GM06990 (cell line): ENCODE data around the gene TFAP2A.

Experiments
- DNase-seq: peaks from one replicate; pipeline ENCODE4 v3.0.0-alpha.2; 2011; ENCODE audit not compliant: insufficient read length; ENCODE audit errors: extremely low read depth
- H3K27me3 ChIP-seq: replicated peaks from 2 replicates; pipeline ENCODE4 v1.6.0; 2011; ENCODE audit warnings: low read length; ENCODE audit not compliant: control insufficient read depth, insufficient read depth
- H3K36me3 ChIP-seq: 2 replicates; pipeline ENCODE4 v1.5.1; 2011; ENCODE audit warnings: low read length; ENCODE audit not compliant: control insufficient read depth, insufficient read depth
- H3K4me3 ChIP-seq: replicated peaks from 2 replicates; pipeline ENCODE4 v1.5.1; 2011; ENCODE audit warnings: low read depth, mild to moderate bottlenecking, control low read depth, low read length
- TF ChIP-seq, protein P1 (sequence below): IDR thresholded peaks from 2 replicates; pipeline ENCODE4 v1.5.1; 2011; ENCODE audit warnings: low read length, control low read depth, mild to moderate bottlenecking, inconsistent platforms; ENCODE audit not compliant: insufficient read depth, poor library complexity, severe bottlenecking

The TFAP2A gene

DNA sequence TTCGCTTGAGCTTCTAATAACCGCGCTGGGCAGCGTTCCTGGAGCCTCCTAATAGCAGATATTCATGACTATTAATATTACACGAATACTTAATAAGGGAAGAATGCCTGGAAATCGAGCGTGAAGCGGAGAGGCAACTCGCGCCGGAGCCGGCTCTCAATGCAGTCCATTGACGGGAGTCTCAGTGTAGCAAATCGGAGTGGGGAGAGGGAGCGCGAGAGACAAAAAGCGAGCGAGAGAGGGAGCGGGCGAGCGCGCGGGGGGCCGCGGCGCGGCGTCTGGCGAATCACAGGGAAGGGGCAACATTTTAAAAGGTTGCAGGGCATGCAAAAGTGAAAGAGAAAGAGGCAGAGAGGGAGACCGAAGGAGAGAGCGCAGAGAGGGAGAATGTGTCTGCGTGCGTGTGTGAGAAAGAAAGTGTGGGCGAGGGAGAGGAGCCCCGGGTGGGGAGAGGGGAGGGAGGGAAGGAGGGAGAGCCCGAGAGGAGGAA, 2.9 kb downstream of the TFAP2A start:
- TF ChIP-seq, protein P1, sequence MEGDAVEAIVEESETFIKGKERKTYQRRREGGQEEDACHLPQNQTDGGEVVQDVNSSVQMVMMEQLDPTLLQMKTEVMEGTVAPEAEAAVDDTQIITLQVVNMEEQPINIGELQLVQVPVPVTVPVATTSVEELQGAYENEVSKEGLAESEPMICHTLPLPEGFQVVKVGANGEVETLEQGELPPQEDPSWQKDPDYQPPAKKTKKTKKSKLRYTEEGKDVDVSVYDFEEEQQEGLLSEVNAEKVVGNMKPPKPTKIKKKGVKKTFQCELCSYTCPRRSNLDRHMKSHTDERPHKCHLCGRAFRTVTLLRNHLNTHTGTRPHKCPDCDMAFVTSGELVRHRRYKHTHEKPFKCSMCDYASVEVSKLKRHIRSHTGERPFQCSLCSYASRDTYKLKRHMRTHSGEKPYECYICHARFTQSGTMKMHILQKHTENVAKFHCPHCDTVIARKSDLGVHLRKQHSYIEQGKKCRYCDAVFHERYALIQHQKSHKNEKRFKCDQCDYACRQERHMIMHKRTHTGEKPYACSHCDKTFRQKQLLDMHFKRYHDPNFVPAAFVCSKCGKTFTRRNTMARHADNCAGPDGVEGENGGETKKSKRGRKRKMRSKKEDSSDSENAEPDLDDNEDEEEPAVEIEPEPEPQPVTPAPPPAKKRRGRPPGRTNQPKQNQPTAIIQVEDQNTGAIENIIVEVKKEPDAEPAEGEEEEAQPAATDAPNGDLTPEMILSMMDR = no peak
- Histone ChIP-seq H3K36me3 (no peaks in the 10 kb centered on the region), H3K4me3 (peak overlapping the region; percentile 73), H3K27me3 (no peaks in the 10 kb centered on the region; the same call in 1 of the 2 replicates)
- peak; percentile 87 for DNase-seq

DNA sequence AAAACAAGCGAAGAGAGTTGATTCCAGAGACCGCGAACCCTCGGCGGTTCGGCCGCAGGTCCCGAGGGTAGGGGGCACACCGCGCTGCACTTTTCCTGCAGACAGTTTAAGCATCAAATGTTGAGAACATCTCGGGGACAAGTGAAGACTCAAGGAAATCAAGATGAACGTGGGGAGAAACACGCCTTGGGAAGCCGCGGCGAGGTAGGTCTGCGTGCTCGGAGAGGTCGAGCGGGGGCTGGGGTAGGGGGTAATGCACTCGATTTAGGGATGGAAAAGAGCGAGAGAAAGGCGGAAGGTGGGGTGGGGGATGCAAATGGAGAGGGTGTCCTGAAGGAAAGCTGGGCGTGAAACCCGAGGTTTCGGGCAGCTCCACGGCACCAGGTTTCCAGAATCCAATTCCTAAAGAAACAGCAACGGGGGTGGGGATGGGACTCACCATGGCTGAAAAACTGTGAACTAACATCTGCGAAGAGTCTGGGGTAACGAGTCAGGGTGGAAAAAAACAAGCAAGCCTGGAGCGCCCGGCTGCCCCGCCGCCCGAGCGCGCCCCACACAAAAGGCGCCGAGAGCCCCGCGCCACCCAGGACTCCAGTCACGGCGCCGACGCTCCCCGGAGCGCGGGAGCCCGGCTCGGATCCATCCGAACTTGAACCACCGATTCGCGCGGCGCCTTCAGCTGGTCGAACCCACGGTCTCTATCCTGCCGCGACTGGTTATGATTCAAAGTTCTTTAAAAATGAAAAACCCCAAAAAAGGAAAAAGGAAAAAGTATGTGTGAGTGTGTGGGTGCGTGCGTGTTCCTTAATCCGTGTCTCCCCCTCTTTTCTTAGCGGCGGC, 3.5 kb downstream of the TFAP2A start:
- TF ChIP-seq, protein P1 = no peak
- Histone ChIP-seq H3K27me3 (no peaks in the 10 kb centered on the region; the same call in 1 of the 2 replicates), H3K36me3 (no peaks in the 10 kb centered on the region), H3K4me3 (peak overlapping the region; percentile 73)
- no peak for DNase-seq

DNA sequence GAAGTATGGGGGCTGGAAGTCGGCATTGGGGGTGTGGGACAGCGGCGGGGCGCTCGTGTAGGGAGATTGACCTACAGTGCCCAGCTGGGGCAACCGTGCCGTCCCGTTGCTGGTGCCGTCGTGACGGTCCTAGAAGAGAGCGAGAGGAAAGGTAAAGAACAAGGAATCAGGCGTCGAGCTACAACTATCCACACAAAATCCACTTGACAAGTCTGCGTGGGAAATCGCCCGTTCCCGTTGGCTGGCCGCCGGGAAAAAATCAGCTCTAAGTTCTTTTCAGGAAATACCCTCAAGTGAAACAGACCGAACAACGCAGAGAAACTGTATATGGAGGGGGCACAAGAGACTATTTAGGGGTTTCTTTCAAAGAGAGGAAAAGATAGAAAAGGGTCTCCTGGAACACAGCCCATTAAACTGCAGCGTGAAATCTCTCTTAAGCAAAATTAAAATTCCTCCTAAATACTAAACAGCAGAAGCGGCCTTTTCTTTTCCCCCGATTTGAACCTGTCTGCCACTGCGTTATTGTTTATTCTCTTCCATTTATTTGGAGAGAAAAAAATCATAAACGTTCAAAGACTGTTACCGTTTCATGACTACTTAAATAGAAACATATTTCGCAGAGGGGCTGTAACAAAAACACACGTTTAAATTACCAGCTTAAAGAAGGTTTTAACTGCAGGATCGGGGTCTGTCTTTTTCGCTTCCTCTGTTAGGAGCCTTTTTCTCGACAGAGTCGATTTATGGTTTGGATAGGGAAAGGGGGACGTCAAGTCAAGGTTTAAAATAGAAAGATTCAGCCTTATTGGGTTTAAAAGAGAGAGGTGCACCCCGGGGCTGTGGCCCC, 4.4 kb downstream of the TFAP2A start:
- Histone ChIP-seq H3K36me3 (no peaks in the 10 kb centered on the region), H3K4me3 (no peak overlapping the region; the same call in 1 of the 2 replicates), H3K27me3 (no peaks in the 10 kb centered on the region; the same call in 1 of the 2 replicates)
- DNase-seq = no peak
- TF ChIP-seq, protein P1 = no peak

DNA sequence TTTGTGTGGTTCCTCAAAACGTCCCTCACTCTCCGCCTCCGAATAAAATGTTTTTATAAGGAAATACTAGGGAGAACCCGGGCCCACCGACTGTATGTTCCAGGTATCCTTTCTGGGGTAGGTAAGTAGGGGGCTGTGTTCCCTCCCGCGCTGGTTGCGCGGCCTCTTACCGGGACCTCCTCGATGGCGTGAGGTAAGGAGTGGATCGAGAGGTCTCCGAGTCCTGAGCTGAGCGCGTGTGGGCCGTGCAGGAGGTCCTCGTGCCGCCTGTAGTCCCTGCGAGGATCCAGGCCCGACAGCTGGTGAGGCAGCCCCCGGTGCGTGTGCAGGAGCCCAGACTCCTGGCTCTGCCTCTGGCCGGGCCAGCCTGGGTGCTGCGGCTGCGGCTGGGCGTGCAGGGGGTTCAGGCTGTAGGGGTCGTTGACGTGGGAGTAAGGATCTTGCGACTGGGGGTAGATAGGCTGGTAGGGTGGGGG, 5.1 kb downstream of the TFAP2A start:
- Histone ChIP-seq H3K27me3 (no peaks in the 10 kb centered on the region; the same call in 1 of the 2 replicates), H3K4me3 (no peak overlapping the region), H3K36me3 (no peaks in the 10 kb centered on the region)
- TF ChIP-seq, protein P1 = no peak
- no peak for DNase-seq

DNA sequence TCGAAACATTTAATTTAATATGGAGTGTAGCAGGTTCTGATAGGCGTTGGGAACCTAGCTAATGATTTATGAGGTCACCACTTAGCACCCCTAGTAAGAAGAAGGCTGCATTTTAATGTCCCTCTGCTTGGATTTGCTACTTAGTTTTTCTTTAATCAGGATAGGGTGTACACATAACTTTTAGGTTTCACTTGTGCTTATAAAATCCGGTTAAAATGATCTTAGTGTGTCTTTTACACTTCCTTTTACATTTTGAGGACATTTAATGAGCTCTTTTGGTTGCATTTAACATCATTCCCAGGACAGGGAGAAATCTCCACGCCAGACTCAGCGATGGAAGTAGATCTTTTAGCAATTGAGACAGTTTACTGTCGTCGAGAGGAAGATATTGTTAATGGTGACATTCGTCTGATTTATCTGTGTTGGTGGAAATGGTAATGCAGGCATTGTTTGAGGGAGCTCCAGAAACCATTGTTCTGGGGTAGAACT, 5.6 kb downstream of the TFAP2A start:
- no peak for DNase-seq
- Histone ChIP-seq H3K27me3 (no peaks in the 10 kb centered on the region), H3K4me3 (no peak overlapping the region), H3K36me3 (no peaks in the 10 kb centered on the region)
- TF ChIP-seq, protein P1 = no peak
